GM23338 (cell line): Measurements from ENCODE around the gene SEMA6D. TPM values are rescaled to one million over a fixed set of nuclear protein-coding genes. Genes with fewer than 3 reads are reported as not detected.

Source experiments
- ATAC-seq: fragments of 200-7000 bp; cut with Tn5 transposase; 3 replicates; pipeline ENCODE4 v1.9.1; 2020
- DNase-seq: peaks from one replicate; pipeline ENCODE4 v3.0.0-alpha.2; 2015; ENCODE audit warnings: low spot score
- H2AFZ ChIP-seq: fragments of 200-600 bp; sonication (generic); 2 replicates; pipeline ENCODE4 v1.8.0; 2016; ENCODE audit warnings: antibody characterized with exemption, mild to moderate bottlenecking, moderate library complexity
- H3F3A ChIP-seq: fragments of 200-600 bp; sonication (generic); replicated peaks from 2 replicates; pipeline ENCODE4 v1.8.0; 2017; ENCODE audit warnings: antibody characterized with exemption, mixed run types, low read depth
- H3K27ac ChIP-seq: fragments of 200-600 bp; sonication (generic); 2 replicates; pipeline ENCODE4 v1.6.1; 2016; ENCODE audit warnings: low read depth
- H3K27me3 ChIP-seq: fragments of 200-600 bp; sonication (generic); 2 replicates; pipeline ENCODE4 v1.8.0; 2016; ENCODE audit warnings: mild to moderate bottlenecking, mixed run types, moderate library complexity; ENCODE audit not compliant: insufficient read depth
- H3K36me3 ChIP-seq: fragments of 200-600 bp; sonication (generic); 2 replicates; pipeline ENCODE4 v1.8.0; 2016; ENCODE audit warnings: mild to moderate bottlenecking; ENCODE audit not compliant: insufficient read depth
- H3K4me1 ChIP-seq: fragments of 200-600 bp; sonication (generic); 2 replicates; pipeline ENCODE4 v1.8.0; 2016; ENCODE audit warnings: mild to moderate bottlenecking, moderate library complexity; ENCODE audit not compliant: insufficient read depth
- H3K4me2 ChIP-seq: fragments of 200-600 bp; sonication (generic); 2 replicates; pipeline ENCODE4 v1.7.1; 2017; ENCODE audit warnings: mixed run types
- H3K4me3 ChIP-seq: fragments of 200-600 bp; sonication (generic); 2 replicates; pipeline ENCODE4 v1.6.1; 2016; ENCODE audit warnings: mixed run types
- H3K79me2 ChIP-seq: fragments of 200-600 bp; sonication (generic); replicated peaks from 2 replicates; pipeline ENCODE4 v1.8.0; 2017; ENCODE audit warnings: mild to moderate bottlenecking; ENCODE audit not compliant: insufficient read depth
- H3K9me2 ChIP-seq: fragments of 200-600 bp; sonication (generic); 2 replicates; pipeline ENCODE4 v1.8.0; 2017; ENCODE audit not compliant: insufficient read depth
- H4K20me1 ChIP-seq: fragments of 200-600 bp; sonication (generic); replicated peaks from 2 replicates; pipeline ENCODE4 v1.8.0; 2017; ENCODE audit warnings: mild to moderate bottlenecking; ENCODE audit not compliant: insufficient read depth
- H3K27ac Mint-ChIP-seq: 2 replicates; pipeline ENCODE4 v1.8.0; 2020; ENCODE audit warnings: inconsistent platforms, mild to moderate bottlenecking, moderate library complexity, mixed read lengths
- H3K27me3 Mint-ChIP-seq: 3 replicates; pipeline ENCODE4 v1.8.0; 2022; ENCODE audit warnings: low read depth, mild to moderate bottlenecking, moderate library complexity, mixed read lengths, inconsistent platforms; ENCODE audit not compliant: insufficient read depth, poor library complexity
- H3K36me3 Mint-ChIP-seq: 3 replicates; pipeline ENCODE4 v1.8.0; 2021; ENCODE audit warnings: low read depth, mild to moderate bottlenecking, inconsistent platforms, moderate library complexity, mixed read lengths
- H3K4me1 Mint-ChIP-seq: 3 replicates; pipeline ENCODE4 v1.8.0; 2020; ENCODE audit warnings: mild to moderate bottlenecking, inconsistent platforms, mixed read lengths
- H3K4me3 Mint-ChIP-seq: 3 replicates; pipeline ENCODE4 v1.8.0; 2021; ENCODE audit warnings: moderate library complexity, mild to moderate bottlenecking, inconsistent platforms, mixed read lengths
- H3K9me3 Mint-ChIP-seq: 3 replicates; pipeline ENCODE4 v1.8.0; 2020; ENCODE audit warnings: moderate library complexity, mild to moderate bottlenecking, inconsistent platforms, mixed read lengths
- CREB1 ChIP-seq: fragments of 250-450 bp; sonication (Bioruptor Pico); IDR thresholded peaks from 2 replicates; pipeline ENCODE4 v1.5.0; 2020; ENCODE audit warnings: low read depth, mild to moderate bottlenecking, moderate library complexity
- ETS1 ChIP-seq: IDR thresholded peaks from 2 replicates; pipeline ENCODE4 v1.6.1; 2016; ENCODE audit warnings: antibody characterized with exemption
- EZH2 ChIP-seq: fragments of 200-600 bp; sonication (generic); IDR thresholded peaks from one replicate; pipeline ENCODE4 v1.8.0; 2017; ENCODE audit warnings: antibody characterized with exemption, mild to moderate bottlenecking, low read depth; ENCODE audit not compliant: unreplicated experiment
- EZH2phosphoT487 ChIP-seq: fragments of 200-600 bp; sonication (generic); IDR thresholded peaks from one replicate; pipeline ENCODE4 v1.8.1; 2018; ENCODE audit warnings: antibody characterized with exemption; ENCODE audit not compliant: unreplicated experiment
- JUNB ChIP-seq: IDR thresholded peaks from one replicate; pipeline ENCODE4 v1.6.1; 2016; ENCODE audit warnings: antibody characterized with exemption; ENCODE audit not compliant: unreplicated experiment
- NANOG ChIP-seq: IDR thresholded peaks from 2 replicates; pipeline ENCODE4 v1.6.1; 2016; ENCODE audit warnings: antibody characterized with exemption, borderline replicate concordance
- POLR2AphosphoS5 ChIP-seq: IDR thresholded peaks from 2 replicates; pipeline ENCODE4 v1.6.1; 2016; ENCODE audit warnings: antibody characterized with exemption, low read depth
- REST ChIP-seq: IDR thresholded peaks from one replicate; pipeline ENCODE4 v1.6.1; 2018; ENCODE audit warnings: antibody characterized with exemption; ENCODE audit not compliant: unreplicated experiment
- STAT1 ChIP-seq: IDR thresholded peaks from one replicate; pipeline ENCODE4 v1.6.1; 2016; ENCODE audit warnings: antibody characterized with exemption; ENCODE audit not compliant: unreplicated experiment
- ZNF114 ChIP-seq: fragments of 250-450 bp; sonication (Bioruptor Pico); IDR thresholded peaks from 2 replicates; pipeline ENCODE4 v1.5.0; 2020; ENCODE audit warnings: mild to moderate bottlenecking, moderate library complexity
- ZNF331 ChIP-seq: fragments of 250-450 bp; sonication (Bioruptor Pico); IDR thresholded peaks from 2 replicates; pipeline ENCODE4 v1.5.0; 2020; ENCODE audit warnings: low read depth, mild to moderate bottlenecking, moderate library complexity
- polyA plus RNA-seq: library from polyadenylated mRNA; unstranded; fragments of >200 nt; fragmentation: Nextera tagmentation; extraction: Ambion mirVana; gene quantifications from 2 replicates; pipeline ENCODE4 v1.2.1, GENCODE V29; 2016
- total RNA-seq: library from RNA; depleted of rRNA; stranded (reverse); fragments of >200 nt; shearing (Covaris generic); gene quantifications from 2 replicates; pipeline ENCODE4 v1.2.3, GENCODE V29; 2014
- TF ChIP-seq, protein P1 (sequence below), 2 experiments: fragments of 200-600 bp in 1 of 2; sonication (generic) in 1 of 2; conservative IDR thresholded peaks; 2 replicates each; pipeline versions ENCODE4 v1.5.1 to v1.6.1; 2016 to 2017; ENCODE audit warnings: antibody characterized with exemption in 2 of 2, low read depth in 2 of 2, mild to moderate bottlenecking in 2 of 2, moderate library complexity in 1 of 2

Gene SEMA6D
- total and polyA plus RNA-seq, 2 experiments from 2014 or later = 0.37 to 0.97 TPM

DNA sequence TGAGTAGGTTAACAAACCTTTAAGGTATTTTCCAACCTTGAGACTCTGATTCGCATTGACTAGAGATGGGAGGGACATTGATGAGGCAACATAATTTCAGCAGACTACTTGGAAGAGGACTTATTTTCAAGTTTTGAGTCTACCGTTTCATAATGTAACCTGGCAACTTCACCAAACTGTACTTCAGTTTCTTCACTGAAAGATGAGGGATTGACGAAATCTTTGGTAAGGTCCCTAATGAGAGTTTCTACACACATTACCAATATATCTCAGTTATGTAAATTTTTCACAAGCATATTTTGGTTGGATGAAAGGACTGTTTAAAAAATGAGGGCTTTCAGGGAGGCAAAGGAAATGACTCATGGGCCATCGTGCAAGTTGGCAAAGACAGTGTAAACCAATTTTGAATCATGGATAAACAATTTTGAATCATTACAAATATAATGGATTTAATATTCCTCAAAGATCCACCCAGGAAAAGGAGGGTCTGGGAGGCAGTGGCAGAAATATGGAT is 28.7 kb upstream of the SEMA6D start (continued):
- no peak for TF ChIP-seq STAT1
- TF ChIP-seq, protein P1, sequence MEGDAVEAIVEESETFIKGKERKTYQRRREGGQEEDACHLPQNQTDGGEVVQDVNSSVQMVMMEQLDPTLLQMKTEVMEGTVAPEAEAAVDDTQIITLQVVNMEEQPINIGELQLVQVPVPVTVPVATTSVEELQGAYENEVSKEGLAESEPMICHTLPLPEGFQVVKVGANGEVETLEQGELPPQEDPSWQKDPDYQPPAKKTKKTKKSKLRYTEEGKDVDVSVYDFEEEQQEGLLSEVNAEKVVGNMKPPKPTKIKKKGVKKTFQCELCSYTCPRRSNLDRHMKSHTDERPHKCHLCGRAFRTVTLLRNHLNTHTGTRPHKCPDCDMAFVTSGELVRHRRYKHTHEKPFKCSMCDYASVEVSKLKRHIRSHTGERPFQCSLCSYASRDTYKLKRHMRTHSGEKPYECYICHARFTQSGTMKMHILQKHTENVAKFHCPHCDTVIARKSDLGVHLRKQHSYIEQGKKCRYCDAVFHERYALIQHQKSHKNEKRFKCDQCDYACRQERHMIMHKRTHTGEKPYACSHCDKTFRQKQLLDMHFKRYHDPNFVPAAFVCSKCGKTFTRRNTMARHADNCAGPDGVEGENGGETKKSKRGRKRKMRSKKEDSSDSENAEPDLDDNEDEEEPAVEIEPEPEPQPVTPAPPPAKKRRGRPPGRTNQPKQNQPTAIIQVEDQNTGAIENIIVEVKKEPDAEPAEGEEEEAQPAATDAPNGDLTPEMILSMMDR (conservative IDR thresholded peaks at IDR 0.05; ENCODE audit: low read depth in 2 of 2) = no peak
- TF ChIP-seq ETS1 = no peak
- TF ChIP-seq ZNF114 (CRISPR knock-in tag) = no peak
- no peak for TF ChIP-seq ZNF331 (CRISPR knock-in tag)

DNA sequence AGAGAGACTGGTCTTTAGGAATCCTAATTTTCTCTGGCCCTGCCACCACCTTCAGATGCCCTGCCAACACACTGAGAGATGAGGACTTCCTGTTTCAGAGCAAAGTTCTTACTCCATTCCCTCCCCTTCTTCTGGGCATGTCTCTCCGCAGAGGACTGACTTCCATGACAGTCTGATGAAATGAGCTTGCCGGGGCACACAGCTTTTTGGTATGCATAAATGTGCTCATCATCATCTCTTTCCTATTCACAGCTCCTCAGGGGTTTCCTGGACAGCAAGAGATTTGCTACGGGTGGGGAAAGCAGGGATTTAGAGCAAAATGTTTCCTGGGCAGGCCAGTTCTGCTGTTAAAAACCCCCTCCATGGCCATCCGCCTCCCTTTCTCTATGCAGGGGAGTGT is 27.6 kb upstream of the SEMA6D start:
- H3F3A ChIP-seq = no peaks in the 10 kb centered on the region
- H4K20me1 ChIP-seq = no peaks in the 10 kb centered on the region
- no peaks in the 10 kb centered on the region for H3K27me3 ChIP-seq
- DNase-seq (no peak), ATAC-seq (no peak)
- Mint-ChIP-seq H3K36me3 (no peaks in the 10 kb centered on the region), H3K4me1 (no peaks in the 10 kb centered on the region), H3K9me3 (no peaks in the 10 kb centered on the region), H3K27me3 (no peaks in the 10 kb centered on the region), H3K4me3 (no peak overlapping the region), H3K27ac (no peak overlapping the region)
- H3K79me2 ChIP-seq = no peaks in the 10 kb centered on the region
- H3K4me1 ChIP-seq = no peaks in the 10 kb centered on the region
- no peaks in the 10 kb centered on the region for H3K36me3 ChIP-seq
- H2AFZ ChIP-seq = peak overlapping the region; percentile 82; the same call in 1 of the 2 replicates
- H3K4me3 ChIP-seq = no peak overlapping the region
- H3K9me2 ChIP-seq = 0 out of 2 replicates have a peak, but pooled peaks cover 8% of the 10 kb centered on the region
- no peak overlapping the region for H3K4me2 ChIP-seq
- H3K27ac ChIP-seq = no peak overlapping the region
- TF ChIP-seq, protein P1 (conservative IDR thresholded peaks at IDR 0.05; ENCODE audit: low read depth in 2 of 2) = no peak
- no peak for TF ChIP-seq EZH2phosphoT487
- no peak for TF ChIP-seq JUNB
- no peak for TF ChIP-seq REST
- no peak for TF ChIP-seq ZNF331 (CRISPR knock-in tag)
- no peak for TF ChIP-seq NANOG
- no peak for TF ChIP-seq CREB1 (CRISPR knock-in tag)
- TF ChIP-seq STAT1 = no peak
- no peak for TF ChIP-seq EZH2
- no peak for TF ChIP-seq ETS1
- TF ChIP-seq ZNF114 (CRISPR knock-in tag) = no peak
- TF ChIP-seq POLR2AphosphoS5 = no peak
